Activated T-cell treated with anti-CD3 and anti-CD28 coated beads for 1 hour (primary cell): ENCODE results near the gene PRRT1.
"Not testable (repeated sequence)": the region's sequence is repeated elsewhere in the genome, so short reads cannot be mapped to it uniquely, and the experiment has no call there.

ENCODE experiments used
- DNase-seq: peaks from one replicate; pipeline ENCODE4 v3.0.0-alpha.2; 2020; ENCODE audit warnings: low read depth

The PRRT1 gene

DNA sequence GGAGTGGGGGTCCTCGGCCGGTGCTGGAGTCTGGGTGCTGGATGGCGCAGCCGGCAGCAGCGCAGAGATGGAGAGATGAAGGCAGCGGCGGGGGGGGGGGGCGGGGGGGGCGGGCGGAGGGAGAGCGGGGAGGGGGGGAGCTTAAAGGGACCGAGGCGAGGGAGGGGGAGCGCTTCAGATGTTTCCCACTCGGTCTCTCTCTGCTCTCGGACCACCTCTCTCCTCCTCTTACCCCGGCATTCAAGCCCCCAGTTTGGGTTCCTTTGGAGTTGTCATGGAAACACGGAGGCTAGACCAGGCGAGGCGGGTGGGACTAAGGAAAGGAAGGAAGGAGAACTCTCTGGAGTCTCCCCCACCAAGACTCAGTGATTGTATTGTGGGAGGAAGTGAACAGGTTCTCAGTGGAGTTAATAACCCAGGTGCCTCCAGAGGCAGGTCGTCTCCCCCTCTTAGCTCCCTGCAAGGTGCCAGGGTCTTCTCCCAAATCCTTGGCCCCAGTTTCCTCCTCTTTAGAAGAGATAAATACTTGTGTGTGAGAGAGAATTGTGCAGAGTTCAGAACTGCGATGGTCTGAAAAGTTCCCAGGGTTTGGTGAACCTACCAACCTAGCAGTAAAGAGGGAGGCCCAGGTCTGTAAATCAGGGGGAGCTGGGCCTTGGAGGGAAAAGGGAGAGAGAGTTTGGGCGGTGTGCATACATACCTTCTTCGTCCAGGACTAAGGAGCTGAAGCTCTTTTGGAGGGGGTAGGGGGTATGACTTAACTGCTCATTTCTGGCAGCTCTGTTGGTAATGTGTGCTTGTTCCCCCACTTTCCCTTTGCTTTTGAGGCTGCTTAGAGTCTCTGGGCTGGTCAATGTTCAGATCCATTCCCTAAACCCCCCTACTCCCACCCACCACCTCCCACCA lies at the start of gene PRRT1:
PRRT1 (minus strand) TSS at position 77 of the 906 bp plus-strand sequence. CDS start 112 bp downstream, outside the sequence.
- no peak for DNase-seq

DNA sequence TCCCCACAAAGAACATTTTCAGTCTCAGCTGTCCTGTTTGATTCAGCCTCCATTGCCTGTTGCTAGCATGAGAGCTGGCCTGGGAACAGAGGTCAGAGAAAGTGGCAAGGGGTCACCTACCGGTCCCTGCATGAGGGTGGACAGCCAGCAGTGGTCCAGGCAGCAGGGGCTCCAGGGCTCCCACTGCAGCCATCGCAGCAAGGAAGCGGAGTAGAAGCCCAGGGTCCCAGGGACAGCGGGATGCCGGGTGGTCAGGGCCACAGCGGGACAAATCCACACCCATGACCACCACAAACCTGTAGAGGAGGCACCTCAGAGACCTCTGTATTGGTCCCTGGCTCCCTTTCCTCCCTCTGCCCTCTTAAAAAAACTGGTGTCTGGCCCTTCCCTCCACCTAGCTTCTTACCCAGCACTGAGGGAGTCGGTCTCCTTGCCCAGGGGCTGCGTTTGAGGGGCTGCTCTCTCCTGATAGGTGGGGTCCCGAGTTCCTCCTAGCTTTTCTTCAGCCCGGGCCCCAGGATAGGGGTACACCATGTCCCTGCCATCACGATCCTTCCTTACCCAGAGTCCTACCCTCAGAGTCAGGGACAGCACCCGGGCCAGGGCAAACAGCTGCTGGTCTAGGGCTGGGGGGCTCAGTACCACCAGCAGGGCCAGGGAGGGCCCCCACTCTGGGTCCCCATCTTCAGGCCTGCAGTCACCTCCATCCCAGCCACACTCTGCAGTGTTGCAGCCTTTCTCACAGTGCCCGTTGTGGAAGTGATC lies 49.2 kb upstream of the PRRT1 start:
- no peak for DNase-seq

DNA sequence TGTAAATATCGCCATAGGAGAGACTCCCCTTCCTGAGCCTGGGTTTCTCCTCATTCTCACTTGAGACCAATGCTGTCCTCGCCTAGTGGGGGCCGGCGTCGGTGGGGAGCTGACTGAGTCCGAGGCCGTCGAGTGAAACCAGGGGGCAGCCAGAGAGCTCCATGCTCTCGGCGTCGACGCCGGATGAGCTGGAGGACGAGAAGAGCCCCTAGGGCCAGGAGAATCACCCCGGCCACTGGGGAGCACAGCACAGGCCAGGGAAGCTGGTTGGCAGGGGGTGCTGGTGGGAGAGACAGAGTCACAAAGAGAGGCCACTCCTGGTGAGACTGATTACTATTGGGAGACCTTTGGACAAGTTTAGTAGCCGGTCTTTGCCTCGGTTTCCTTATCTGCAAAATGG lies 47.1 kb upstream of the PRRT1 start:
- no peak for DNase-seq

DNA sequence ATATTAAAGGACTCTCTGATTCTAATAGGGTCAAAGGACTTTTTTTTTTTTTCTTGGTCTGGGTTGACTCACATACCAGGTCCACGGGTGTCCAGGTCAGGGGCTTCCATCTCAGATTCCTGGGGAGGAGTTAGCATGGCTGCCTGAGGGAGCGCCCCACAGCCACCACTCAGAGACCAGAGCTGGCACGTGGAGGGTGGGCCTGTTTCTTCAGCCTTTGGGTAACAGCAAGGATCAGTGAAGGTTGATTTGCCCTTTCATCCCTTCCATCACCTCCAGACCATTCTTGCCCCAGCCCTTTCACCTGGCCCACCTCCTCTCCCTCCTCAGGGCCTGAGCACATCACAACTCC lies 46.6 kb upstream of the PRRT1 start:
- DNase-seq: no peak

DNA sequence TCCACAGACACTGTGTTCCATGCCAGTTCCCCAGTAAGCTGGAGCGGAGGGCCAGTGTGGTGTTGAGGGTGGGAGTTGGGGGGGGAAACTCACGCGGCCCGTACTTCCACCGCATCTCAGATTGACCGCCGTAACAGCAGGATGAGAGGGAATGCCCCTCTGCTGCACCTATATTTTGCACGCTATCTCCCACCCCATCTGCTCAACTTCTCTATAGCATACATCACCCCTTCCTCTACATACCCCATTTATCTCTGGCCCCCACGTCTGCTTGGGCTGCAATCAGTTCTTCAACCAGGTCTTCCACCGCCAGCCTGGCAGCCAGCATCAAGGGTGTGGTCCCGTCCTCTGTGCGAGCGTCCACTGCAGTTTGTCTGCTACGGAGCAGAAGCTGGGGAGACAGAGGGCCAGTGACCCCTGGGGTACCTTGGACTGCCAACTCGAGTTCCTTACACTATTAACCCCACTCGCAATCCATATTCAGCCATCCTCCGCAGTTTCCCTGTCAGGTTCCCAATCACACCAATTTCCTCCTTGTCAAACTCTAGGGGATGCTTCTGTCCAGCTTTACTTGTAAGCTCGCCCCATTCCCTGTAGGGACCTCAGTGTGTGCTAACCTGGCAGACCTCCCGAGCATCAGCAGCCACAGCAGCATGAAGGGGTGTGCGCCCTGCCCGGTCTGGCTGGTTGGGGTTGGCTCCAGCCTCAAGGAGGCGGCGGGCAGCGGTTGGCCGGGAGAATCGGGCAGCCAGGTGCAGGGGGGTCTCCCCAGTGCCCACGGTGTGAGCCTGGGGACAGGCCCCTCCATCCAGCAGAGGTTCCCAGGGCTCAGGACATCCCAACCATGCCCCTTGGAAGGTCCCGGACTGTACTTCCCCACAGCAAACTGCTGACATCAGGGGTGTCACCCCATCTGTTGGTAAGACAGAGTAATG lies 45.2 kb upstream of the PRRT1 start:
- DNase-seq: no peak

DNA sequence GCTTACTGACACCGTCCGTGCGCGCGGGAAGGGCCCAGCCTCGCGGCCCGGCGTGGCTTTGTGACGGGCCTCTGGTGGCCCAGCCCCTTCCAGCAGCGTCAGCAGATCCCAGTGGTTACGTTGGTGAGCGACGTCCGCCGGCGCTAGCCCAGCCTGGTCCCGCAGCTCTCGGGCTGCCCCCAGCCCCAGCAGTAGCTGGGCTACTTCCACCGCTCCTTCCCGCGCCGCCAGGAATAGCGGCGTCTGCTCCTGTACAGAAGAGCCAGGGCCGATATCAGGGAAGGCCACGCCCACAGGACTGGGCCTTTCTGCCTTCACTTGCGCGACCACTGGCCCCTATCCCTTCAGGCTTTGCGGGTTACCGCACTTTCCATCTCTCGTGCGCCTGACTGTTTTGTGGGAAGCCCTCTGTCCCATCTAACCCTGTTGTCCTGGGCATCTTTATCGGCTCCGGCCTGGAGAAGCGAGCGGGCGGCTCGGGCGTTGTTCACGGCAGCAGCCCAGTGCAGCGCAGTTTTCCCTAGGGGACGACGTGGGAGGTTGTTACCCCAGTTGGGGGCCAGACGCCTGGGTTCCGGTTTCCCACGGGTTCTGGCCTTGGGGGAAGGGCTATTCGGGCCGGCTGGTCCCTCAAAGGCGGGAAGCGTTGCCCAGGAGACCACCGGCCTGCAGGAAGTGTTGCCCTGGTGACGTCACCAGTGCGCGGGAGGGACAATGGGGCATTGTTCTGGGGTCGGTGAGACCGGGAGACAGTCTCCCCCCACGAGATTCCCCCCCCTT lies 44.4 kb upstream of the PRRT1 start:
- peak; percentile 32 for DNase-seq

DNA sequence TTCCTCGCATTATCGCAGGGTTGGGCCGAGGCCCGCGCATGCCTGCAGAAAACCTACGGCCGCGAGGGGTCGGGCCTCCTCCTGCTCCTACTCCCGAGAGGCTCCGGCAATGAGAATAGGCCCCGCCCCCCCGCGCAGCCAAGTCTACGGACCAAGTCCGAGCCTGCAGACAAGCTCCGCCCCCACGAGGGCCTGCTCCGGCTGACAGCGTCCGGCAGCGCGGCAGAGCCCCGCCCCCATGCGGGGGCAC lies 43.8 kb upstream of the PRRT1 start:
- peak; percentile 99 for DNase-seq

DNA sequence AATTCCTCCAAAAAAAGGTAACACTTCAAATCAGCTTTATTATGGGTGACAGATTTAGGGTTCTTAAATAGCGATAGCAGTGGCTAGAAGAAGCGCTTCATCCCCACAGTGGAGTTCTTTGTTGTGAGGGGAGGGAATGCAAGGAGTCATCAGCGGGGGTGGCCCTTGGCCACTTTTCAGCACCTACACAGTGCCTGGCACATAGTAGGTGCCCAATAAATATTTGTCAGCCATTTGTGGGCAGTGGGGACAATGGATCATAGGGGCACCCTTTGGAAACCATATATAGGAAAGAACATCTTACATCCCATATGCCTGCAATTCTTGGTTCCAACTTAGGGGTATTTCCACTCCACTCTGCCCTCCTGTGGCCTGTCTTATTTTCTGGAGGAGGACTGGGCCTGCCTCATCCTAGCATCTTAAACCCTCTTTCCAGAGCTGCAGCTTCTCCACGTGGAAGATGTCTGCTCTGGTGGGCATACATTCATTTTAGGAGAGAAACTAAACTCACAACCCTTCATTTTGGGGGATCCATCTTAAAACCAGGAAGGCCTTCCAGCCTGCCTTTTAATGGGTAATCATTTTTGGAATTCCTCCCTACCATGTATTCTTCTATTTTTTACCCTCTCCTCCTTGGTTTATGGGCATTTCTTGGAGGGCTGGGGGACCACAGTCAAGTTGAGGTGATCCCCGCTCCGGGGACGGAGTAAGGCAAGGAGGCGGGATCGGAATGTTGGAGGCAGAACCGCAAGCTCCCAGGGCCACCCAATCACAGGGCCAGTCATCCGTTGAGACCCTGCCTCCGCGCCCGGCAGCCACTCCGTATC lies 43.3 kb upstream of the PRRT1 start:
- no peak for DNase-seq

DNA sequence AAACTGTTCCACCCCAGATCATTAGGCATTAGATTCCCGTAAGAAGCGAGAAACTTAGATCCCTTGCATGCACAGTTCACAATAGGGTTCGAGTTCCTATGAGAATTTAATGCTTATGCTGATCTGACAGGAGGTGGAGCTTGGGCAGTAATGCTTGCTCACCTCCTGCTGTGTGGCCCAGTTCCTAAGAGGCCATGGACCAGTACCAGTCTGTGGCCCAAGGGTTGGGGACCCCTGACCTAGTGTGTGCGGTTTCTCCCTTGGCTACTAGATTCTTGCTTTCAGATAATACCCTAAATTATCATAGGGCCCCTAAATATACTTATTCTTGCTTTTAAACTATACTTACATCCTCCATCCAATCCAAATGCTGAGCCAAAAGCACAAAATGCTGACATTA lies 42.6 kb upstream of the PRRT1 start:
- no peak for DNase-seq

DNA sequence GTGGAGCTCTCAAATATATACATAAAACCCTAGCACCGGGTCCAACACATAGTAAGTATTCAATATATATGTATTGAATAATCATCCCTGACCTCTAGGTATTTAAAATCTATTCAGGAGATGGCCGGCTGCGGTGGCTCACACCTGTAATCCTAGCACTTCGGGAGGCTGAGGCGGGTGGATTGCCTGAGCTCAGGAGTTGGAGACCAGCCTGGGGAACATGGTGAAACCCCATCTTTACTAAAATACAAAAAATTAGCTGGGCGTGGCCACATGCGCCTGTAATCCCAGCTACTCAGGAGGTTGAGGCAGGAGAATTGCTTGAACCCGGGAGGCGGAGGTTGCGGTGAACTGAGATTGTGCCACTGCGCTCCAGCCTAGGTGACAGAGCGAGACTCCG lies 41.4 kb upstream of the PRRT1 start:
- not testable (repeated sequence) for DNase-seq

DNA sequence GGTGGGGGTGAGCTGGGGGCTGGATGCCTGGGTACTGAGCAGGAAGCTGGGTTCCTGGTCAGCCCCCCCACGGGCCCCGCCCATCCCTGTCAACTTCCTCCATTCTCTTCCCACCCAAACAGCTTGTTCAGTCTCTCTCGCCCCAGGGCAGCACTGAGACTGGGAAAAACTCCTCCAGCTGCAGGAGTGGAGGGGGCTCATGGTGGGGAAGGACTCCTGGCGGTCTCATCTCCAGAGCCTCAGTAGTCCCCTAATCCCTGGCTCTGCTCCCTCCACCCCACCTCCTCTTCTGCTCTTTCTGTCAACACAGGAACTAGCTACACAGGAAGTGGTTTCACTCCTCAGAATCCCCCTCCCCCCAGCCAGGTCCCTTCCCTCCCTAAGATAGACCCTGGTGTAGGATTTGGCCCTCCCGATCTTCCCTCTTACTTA lies 40.9 kb upstream of the PRRT1 start, which contains the start of gene GPSM3:
GPSM3 (minus strand) TSS at position 36 of the 432 bp plus-strand sequence. CDS start 130 bp downstream, outside the sequence.
- peak; percentile 38 for DNase-seq

DNA sequence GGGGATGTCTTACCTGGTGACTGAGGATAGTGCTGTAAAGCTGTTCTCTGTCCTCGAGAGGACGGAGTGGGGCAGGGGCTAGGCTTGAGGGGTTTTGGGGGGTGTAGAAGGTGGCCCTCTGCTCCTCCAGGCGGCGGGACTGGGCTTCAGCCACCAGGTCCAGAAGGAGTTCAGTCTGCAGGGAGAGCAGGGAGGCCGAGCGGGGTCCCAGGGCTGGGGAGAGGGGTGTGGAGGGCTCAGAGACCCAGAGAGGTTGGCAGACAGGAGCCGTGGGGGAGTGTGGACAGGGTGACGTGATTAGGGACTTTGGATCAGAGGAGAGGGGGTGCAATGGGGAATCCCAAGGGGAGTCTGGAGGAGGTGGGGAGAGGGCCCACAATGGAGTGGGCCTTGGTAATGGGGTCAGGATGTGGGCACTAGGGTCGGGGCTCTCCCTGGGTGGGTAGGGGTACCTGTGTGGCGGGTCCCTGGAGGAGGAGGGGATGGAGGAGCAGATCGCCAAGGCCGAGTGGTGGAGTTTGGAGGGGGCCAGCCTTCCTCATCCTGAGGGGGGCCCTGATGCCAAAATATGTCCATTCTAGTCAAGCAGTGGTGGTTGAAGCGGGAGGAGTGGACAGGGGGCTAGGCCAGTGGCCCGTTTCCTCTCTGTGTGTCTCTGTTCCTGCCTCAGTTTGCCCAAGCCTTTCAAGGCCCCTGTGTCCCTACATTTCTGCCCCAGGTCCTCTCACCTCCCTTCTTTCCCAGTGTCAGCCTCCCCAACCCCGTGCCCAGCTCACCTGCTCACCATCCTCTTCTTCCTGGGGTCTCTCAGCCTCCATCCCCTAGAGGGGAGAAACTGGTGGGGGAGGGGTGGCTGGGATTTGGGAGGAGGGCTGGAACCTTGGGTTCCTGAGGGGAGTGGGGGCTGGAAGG lies 40.2 kb upstream of the PRRT1 start:
- no peak for DNase-seq

DNA sequence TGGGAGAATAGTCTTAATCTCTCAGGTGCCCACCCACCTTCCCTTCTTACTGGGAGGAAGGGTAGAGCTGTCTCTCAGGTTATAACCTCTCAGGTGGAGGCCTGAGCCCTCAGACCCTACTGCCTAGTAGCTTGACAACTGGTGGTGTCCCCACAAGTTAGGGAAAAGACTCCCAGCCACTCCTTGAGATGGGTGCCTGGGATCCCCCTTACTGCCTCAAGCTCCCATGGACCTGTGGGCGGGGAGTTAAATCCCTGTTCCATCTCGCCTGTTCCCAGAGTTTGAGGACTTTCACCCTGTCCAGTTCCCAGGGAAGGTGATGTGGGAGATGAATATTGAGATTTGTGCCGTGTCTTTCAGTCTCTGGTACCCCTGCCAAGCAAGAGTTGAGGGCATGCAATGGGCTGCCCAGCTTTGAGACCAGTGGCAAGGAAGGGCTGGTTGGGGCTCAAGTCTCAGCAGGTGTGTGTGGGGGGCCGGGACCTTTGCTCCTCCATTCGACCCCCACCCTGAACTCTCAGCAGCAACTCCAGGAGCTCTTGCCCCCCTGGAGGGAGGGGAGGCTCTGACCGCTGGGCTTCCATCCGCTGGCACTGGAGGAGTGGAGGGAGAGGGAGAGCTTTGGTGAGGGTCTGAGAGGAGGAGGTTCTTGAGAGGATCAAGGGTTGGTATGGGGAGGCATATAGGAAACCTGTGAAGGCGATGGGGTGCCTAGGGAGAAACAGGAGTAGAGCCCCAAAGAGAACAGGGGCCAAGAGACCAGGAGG lies 39.4 kb upstream of the PRRT1 start:
- DNase-seq: no peak

DNA sequence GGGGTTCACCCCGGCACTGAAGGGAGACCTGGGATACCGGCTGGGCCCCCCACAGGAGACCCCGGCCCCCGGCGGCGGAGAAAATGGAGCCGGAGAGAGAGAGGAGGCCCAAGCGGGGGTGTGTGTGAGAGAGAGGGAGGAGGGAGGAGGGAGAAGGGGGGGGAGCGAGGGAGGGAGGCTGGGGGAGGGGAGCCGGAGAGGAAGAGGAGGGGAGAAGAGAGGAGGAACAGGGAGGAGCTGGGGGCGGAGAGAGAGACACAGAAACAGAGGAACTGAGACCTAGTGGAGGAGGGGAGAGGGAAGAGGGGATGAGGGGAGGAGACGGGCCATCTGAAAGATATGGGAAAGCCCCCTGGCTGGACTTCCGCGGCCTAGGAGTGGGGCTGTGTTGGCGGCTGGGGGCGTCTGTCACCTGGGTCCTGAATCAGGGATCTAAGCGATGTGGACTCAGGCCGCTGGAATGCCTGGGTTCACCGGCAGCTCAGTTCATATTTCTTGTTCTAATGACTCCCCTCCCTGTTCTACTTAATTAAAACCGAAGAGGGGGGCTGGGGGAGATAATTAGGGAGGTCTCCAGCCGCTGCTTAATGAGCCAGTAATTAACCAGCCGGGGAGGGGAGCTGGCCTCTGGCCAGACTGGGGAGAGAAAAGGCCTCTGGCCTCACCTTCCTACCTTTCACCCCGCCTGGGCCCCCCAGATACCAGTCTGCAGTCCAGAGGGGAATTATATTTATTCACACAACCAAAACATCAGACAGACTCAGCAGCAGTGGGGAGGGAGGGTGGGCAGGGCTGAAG lies 38.5 kb upstream of the PRRT1 start, which contains the start of gene PBX2:
PBX2 (minus strand) TSS at position 149 of the 798 bp plus-strand sequence. CDS start 287 bp downstream, outside the sequence.
- peak; percentile 83 for DNase-seq

DNA sequence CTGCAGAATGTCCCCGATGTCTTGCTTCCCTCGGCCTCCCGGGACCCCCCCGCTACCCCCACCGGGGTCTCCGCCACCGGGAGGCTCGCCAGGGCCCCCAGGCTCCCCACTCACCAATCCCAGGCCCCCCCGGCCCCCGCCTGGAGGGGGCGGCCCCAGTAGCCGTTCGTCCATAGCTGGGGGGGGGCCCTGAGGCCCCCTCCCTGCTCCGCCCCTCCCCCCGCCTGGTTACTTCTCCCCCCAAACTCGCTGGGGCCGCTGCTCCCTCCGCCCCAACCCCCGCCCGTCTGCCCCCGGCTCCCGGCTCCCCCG lies 38.0 kb upstream of the PRRT1 start:
- DNase-seq: no peak

DNA sequence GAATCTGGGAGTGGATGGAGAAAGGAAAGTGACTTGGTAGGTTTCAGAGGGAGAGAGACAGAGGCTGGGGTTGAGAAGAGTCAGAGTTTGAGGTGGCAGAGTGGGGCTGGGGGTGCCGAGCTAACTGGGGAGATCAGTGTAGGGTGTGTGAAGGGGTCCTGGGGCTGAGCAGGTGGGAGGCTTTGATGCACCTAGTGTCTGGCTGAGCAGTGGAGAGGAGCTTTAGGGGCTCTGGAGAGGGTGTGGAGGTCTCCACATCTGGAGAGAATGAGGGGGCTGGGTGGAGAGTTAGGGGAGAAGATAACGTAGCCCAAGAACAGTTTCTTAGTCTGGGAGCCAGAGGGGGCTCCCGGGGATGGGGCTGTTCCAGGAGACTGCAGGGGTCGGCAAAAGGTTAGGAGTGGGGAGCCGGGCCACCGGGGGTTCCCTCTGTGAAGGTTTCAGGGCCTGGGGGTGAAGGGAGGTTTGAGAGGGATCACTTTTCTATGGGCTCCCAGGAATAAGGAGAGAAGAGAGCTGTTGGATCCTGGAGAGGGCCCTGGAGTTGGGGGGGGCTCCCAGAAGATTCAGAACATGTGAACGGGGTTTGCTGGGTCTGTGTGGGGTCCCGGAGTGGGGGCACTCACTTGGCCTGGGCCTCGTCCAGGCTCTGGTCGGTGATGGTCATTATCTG lies 37.5 kb upstream of the PRRT1 start:
- DNase-seq: no peak

DNA sequence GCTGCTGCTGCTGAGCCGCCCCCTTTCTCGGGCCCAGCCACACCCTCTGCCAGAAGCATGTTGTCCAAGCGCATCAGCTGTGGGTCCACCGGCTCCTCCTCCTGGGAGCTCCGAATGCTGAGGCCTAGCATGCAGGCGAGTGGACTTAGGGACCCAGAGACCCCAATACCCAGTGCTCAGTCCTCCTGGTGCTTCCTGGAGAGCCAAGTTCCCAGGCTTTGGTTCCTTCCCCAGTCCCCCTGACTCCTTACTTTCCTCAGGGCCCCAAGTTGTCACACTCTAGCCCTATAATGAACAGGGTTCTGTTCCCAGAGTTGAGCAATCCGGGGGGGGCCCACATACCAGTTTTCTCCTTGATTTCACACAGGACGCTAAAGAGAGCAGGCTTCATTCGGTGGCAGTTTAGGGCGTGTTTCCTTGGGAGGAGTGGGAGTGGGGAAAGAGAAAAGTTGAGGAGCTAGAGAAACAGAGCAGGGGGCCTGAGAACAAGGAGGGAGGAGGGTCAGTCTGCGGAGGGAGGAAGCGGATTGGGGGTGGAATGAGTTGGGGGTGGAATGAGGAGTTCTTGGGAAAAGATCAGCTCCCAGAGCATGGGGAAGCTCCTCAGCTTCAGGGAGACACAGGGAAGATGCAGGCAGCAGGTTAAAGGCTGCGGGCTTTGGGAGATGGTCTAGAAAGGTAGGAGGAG lies 36.8 kb upstream of the PRRT1 start:
- DNase-seq: no peak
